Muscle layer of duodenum (tissue), 2 donors: ENCODE results near the gene BAX.

Experiments used
- H3K27ac ChIP-seq: one replicate; pipeline ENCODE4 v1.7.0; 2013; ENCODE audit warnings: mild to moderate bottlenecking, low read length
- H3K27me3 ChIP-seq: one replicate; pipeline ENCODE4 v1.7.0; 2013; ENCODE audit warnings: low read depth, mild to moderate bottlenecking, control low read depth, low read length
- H3K36me3 ChIP-seq, 2 donors: one replicate each; pipeline ENCODE4 v1.7.0; 2013; ENCODE audit warnings: low read length in 2 of 2, control low read depth in 1 of 2, mild to moderate bottlenecking in 1 of 2; ENCODE audit not compliant: insufficient read depth in 2 of 2, control insufficient read depth in 1 of 2
- H3K4me1 ChIP-seq, 2 donors: one replicate each; pipeline ENCODE4 v1.7.0; 2013; ENCODE audit warnings: low read length in 2 of 2, mild to moderate bottlenecking in 2 of 2, control low read depth in 1 of 2, moderate library complexity in 1 of 2; ENCODE audit not compliant: insufficient read depth in 2 of 2, control insufficient read depth in 1 of 2
- H3K4me3 ChIP-seq, 2 donors: one replicate each; pipeline ENCODE4 v1.7.0; 2013; ENCODE audit warnings: low read length in 2 of 2, low read depth in 1 of 2, mild to moderate bottlenecking in 1 of 2
- H3K9me3 ChIP-seq, 2 donors: one replicate each; pipeline ENCODE4 v1.7.0; 2013; ENCODE audit warnings: low read length in 2 of 2, control low read depth in 1 of 2, mild to moderate bottlenecking in 1 of 2; ENCODE audit not compliant: control insufficient read depth in 1 of 2
- donor health status: healthy.

Gene BAX

GRCh38 chr19:48970923-48971395 lies 16.3 kb downstream of the BAX start:
- Histone ChIP-seq H3K4me3 (no peak overlapping the region), H3K4me1 (peaks cover 4 to 37% of the 10 kb centered on the region in 2 donors), H3K9me3 (no peaks in the 10 kb centered on the region), H3K27me3 (no peaks in the 10 kb centered on the region), H3K27ac (no peak overlapping the region), H3K36me3 (peaks cover 19 to 53% of the 10 kb centered on the region in 2 donors)

- peaks cover 0 to under 1% of the 10 kb centered on the region in 2 donors for H3K4me1 ChIP-seq
- H3K27ac ChIP-seq = no peak overlapping the region
- peaks cover 11 to 24% of the 10 kb centered on the region in 2 donors for H3K36me3 ChIP-seq
- H3K4me3 ChIP-seq = no peak overlapping the region
- H3K9me3 ChIP-seq = no peaks in the 10 kb centered on the region
- H3K27me3 ChIP-seq = no peaks in the 10 kb centered on the region
Measured at GRCh38 chr19:48975947-48976847, 21.5 kb downstream of the BAX start.

GRCh38 chr19:48977061-48977460 lies 22.4 kb downstream of the BAX start:
- Histone ChIP-seq H3K36me3 (peaks cover 11 to 32% of the 10 kb centered on the region in 2 donors), H3K4me3 (no peak overlapping the region), H3K9me3 (no peaks in the 10 kb centered on the region), H3K27ac (no peak overlapping the region), H3K4me1 (no peaks in the 10 kb centered on the region), H3K27me3 (no peaks in the 10 kb centered on the region)

DNA sequence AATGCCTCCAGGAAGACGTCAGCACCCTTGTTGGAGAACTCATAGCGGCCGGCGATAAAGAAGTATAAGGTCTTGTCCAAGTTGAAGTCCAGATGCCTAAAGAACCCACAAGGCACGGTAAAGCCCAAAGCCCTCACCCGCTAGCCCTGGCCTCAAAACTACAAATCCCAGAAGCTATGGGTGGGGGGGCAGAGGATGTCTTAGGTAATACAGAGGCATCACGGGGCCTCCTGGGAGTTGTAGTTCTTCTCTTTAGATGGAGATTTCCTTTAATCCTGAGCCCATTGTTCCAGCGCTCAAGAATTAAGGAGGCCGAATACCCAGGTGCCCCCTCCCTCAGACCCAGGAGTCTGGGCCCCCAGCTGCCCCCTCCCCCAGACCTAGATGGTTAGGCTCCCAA lies 27.6 kb downstream of the BAX start:
- Histone ChIP-seq H3K27ac (no peak overlapping the region), H3K4me3 (no peak overlapping the region), H3K9me3 (no peaks in the 10 kb centered on the region), H3K36me3 (peaks cover 17 to 52% of the 10 kb centered on the region in 2 donors), H3K27me3 (no peaks in the 10 kb centered on the region), H3K4me1 (no peaks in the 10 kb centered on the region)

GRCh38 chr19:48985711-48986110 lies 31.0 kb downstream of the BAX start:
- Histone ChIP-seq H3K36me3 (peaks cover 12 to 65% of the 10 kb centered on the region in 2 donors), H3K9me3 (no peaks in the 10 kb centered on the region), H3K27ac (no peak overlapping the region), H3K4me1 (peaks cover 0 to 6% of the 10 kb centered on the region in 2 donors), H3K27me3 (no peaks in the 10 kb centered on the region), H3K4me3 (no peak overlapping the region)

DNA sequence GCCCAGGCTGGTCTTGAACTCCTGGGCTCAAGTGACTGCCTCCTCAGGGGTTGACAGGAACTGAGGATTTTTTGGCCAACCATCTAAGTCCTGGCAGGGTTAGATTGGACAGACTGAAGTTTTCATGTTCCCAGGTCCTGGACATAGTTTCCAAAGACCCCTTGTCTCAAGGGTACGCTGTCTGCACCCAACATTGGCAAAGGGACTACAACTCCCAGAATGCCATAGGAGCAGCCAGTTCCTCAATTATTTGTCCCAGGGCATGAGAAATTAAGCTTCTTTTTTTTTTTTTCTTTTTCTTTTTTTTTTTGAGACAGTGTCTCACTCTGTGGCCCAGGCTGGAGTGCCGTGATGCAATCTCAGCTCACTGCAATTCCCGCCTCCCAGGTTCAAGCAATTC lies 31.5 kb downstream of the BAX start:
- peaks cover 12 to 65% of the 10 kb centered on the region in 2 donors for H3K36me3 ChIP-seq
- no peak overlapping the region for H3K27ac ChIP-seq
- peaks cover 0 to 11% of the 10 kb centered on the region in 2 donors for H3K4me1 ChIP-seq
- H3K4me3 ChIP-seq = no peak overlapping the region
- H3K9me3 ChIP-seq = no peaks in the 10 kb centered on the region
- no peaks in the 10 kb centered on the region for H3K27me3 ChIP-seq

DNA sequence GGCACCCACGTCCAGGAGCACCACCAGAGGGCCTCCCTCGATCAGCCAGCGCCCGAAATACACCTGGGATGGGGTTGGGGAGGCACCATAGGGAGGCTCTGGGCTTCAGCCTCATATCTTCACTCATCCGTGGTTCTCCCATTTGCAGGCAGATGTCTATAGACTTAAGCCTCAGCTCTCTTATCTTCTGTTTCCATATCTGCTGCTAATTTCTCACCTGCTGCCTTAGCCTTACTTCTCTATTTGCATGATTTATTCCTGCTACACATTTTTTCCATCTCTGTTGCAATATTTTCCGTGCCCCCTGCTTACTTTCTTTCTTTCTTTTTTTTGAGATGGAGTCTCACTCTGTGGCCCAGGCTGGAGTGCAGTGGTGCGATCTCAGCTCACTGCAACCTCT lies 32.6 kb downstream of the BAX start:
- no peaks in the 10 kb centered on the region for H3K9me3 ChIP-seq
- peaks cover 12 to 54% of the 10 kb centered on the region in 2 donors for H3K36me3 ChIP-seq
- no peaks in the 10 kb centered on the region for H3K27me3 ChIP-seq
- no peak overlapping the region for H3K4me3 ChIP-seq
- peaks cover 5 to 20% of the 10 kb centered on the region in 2 donors for H3K4me1 ChIP-seq
- H3K27ac ChIP-seq = no peak overlapping the region

DNA sequence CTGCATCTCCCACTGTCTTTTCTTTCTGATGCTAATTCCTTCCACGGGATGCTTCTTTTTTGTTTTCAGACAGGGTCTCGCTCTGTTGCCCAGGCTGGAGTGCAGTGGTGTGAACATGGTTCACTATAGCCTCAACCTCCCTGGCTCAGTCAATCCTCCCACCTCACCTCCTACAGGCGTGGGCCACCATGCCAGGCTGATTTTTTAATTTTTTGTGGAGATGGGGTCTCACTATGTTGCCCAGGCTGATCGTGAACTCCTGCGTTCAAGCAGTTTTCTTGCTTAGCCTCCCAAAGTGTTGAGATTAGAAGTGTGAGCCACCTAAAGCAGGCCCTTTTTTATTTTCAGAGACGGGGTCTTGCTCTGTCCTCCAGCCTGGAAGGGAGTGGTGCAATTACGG lies 33.6 kb downstream of the BAX start:
- peaks cover 8 to 47% of the 10 kb centered on the region in 2 donors for H3K36me3 ChIP-seq
- H3K9me3 ChIP-seq = no peaks in the 10 kb centered on the region
- H3K27me3 ChIP-seq = no peaks in the 10 kb centered on the region
- peaks cover 5 to 20% of the 10 kb centered on the region in 2 donors for H3K4me1 ChIP-seq
- H3K4me3 ChIP-seq = no peak overlapping the region
- H3K27ac ChIP-seq = no peak overlapping the region

- H3K4me3 ChIP-seq = no peak overlapping the region
- H3K4me1 ChIP-seq = peaks cover 5 to 21% of the 10 kb centered on the region in 2 donors
- H3K27ac ChIP-seq = no peak overlapping the region
- no peaks in the 10 kb centered on the region for H3K27me3 ChIP-seq
- H3K36me3 ChIP-seq = peaks cover 8 to 42% of the 10 kb centered on the region in 2 donors
- H3K9me3 ChIP-seq = no peaks in the 10 kb centered on the region
Measured at GRCh38 chr19:48988860-48989259, 34.2 kb downstream of the BAX start.

DNA sequence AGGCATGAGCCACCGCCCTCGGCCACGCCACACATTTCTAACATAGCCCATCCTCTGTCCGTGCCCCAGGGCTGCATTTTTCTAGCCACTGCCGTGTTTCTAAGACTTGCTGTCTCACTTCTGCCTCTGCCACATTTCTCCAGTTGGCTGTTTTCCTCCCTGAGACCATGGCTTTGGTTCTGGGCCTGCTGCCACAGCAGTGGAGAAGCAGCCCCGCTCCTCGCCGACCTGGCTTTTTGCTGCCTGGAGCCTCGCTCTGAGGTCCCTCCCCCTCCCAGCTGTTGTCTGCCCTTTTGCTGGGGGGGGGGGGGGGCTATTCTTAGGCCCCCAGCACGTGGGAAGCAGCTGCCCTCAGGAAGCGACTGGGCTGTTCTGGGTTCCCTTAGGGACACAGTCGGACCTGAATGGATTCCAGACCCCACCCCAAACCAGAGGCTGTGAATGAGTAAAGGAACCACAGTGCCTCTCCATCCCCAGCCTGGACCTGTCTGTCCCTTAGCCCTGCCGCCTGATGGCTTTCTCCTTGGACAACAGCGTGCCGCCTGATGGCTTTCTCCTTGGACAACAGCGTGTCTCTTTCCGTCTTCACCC lies 35.1 kb downstream of the BAX start:
- Histone ChIP-seq H3K4me1 (peaks cover 5 to 30% of the 10 kb centered on the region in 2 donors), H3K4me3 (no peak overlapping the region), H3K36me3 (peaks cover 8 to 37% of the 10 kb centered on the region in 2 donors), H3K27ac (no peak overlapping the region), H3K27me3 (no peaks in the 10 kb centered on the region), H3K9me3 (no peaks in the 10 kb centered on the region)

DNA sequence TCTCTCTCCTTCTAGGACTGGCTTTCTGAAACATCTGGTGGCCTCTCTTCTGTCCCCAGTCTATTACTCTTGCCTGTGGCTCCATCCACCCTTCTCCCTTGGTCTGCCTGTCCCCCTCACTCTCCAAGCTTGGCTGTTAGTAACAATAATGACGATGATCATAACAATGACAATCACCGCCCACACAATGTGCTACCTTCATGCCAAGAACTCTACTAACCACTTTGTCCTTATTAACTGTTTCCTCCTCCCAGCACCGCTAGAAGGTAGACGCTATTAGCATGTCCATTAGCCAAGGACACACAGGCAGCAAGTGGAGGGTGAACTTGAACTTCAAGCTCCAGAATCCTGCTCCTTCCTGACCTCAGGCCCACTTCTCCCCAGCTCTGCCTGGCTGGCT lies 35.7 kb downstream of the BAX start:
- Histone ChIP-seq H3K9me3 (no peaks in the 10 kb centered on the region), H3K4me1 (peaks cover 5 to 32% of the 10 kb centered on the region in 2 donors), H3K36me3 (peaks cover 2 to 31% of the 10 kb centered on the region in 2 donors), H3K27me3 (no peaks in the 10 kb centered on the region), H3K27ac (no peak overlapping the region), H3K4me3 (no peak overlapping the region)
